Measurements from ENCODE around the gene CCDC121. TPM values are rescaled to one million over a fixed set of nuclear protein-coding genes. Genes with fewer than 3 reads are reported as not detected.
A peak's percentile ranks its signal among the peaks of the same experiment; 100 is the strongest.

Gene CCDC121
- total and polyA plus RNA-seq, 9 of the 15 experiments (the other 6 are each of a cell fraction or from before 2014, with no cell fraction given) = 2.2 to 4.7 (median 4.1) TPM

- TF ChIP-seq VEZF1 (CRISPR knock-in tag; IDR thresholded peaks at IDR 0.05) (peak; percentile 77), TRIM24 (IDR thresholded peaks at IDR 0.05) (0 out of 4 replicates have a peak, but pooled peaks of 1 of the 2 experiments have one; percentile 7), TOE1 (IDR thresholded peaks at IDR 0.05; ENCODE audit: borderline replicate concordance) (peak; percentile 100), TOE1 (CRISPR knock-in tag; IDR thresholded peaks at IDR 0.05; ENCODE audit: borderline replicate concordance, low read depth) (no peak), HCFC1 (IDR thresholded peaks at IDR 0.05; ENCODE audit: low read depth, low read length) (peak; percentile 44; the same call in 1 of the 2 replicates), KDM5B (IDR thresholded peaks at IDR 0.05; ENCODE audit: insufficient replicate concordance, low read depth, low read length) (peak; percentile 85), GTF2F1 (IDR thresholded peaks at IDR 0.05; ENCODE audit: low read depth, low read length) (peak; percentile 89), BRD9 (IDR thresholded peaks at IDR 0.05; ENCODE audit: low read depth, partially characterized antibody) (peak; percentile 78), PHF8 (IDR thresholded peaks at IDR 0.05; ENCODE audit: borderline replicate concordance, low read length) (peak; percentile 91), DPF2 (IDR thresholded peaks at IDR 0.05) (peak; percentile 45; the same call in 1 of the 2 replicates), HDAC2 (IDR thresholded peaks at IDR 0.05) (0 out of 2 replicates have a peak, but pooled peaks have one; percentile 15), USF1 (CRISPR knock-in tag; IDR thresholded peaks at IDR 0.05) (peak; percentile 97), ZNF512 (tag; IDR thresholded peaks at IDR 0.05) (peak; percentile 87; the same call in 1 of the 2 replicates), EGR1 (conservative IDR thresholded peaks at IDR 0.05) (peak; percentile 67; the same call in 1 of the 2 replicates), MAX (CRISPR knock-in tag; IDR thresholded peaks at IDR 0.05) (peak; percentile 75), POLR2AphosphoS5 (IDR thresholded peaks at IDR 0.05; ENCODE audit: control insufficient read depth, insufficient read depth, low read depth, low read length) (peak; percentile 77; the same call in 1 of the 2 replicates), CTCF (IDR thresholded peaks at IDR 0.05 in 2 of 3, conservative IDR thresholded peaks at IDR 0.05 in 1 of 3; ENCODE audit: insufficient read depth in 2 of 3, low read depth in 1 of 3, low read length in 3 of 3) (peak in 2 of 3 experiments; percentile 12 to 24; a peak in 1 of 6 replicates), GATAD2B (IDR thresholded peaks at IDR 0.05; ENCODE audit: borderline replicate concordance) (peak; percentile 59; the same call in 1 of the 2 replicates), ZSCAN29 (IDR thresholded peaks at IDR 0.05) (0 out of 2 replicates have a peak, but pooled peaks have one; percentile 77), GTF2B (IDR thresholded peaks at IDR 0.05; ENCODE audit: extremely low read depth, insufficient read length) (peak; percentile 67)
These were observed 46.0 kb downstream of the CCDC121 start, which contains the start of gene ZNF512 (continued) for GRCh38 chr2:27582695-27583389.

Measured in K562 (cell line).